HG02973 (cell line): ENCODE measurements around the gene ARNT2.
"Not testable (repeated sequence)": the region's sequence is repeated elsewhere in the genome, so short reads cannot be mapped to it uniquely, and the experiment has no call there.

Experiments used
- ATAC-seq: cut with Tn5 transposase; IDR thresholded peaks from one replicate; pipeline ENCODE4 v1.9.1; 2021; ENCODE audit warnings: moderate library complexity; ENCODE audit not compliant: unreplicated experiment

Gene ARNT2

DNA sequence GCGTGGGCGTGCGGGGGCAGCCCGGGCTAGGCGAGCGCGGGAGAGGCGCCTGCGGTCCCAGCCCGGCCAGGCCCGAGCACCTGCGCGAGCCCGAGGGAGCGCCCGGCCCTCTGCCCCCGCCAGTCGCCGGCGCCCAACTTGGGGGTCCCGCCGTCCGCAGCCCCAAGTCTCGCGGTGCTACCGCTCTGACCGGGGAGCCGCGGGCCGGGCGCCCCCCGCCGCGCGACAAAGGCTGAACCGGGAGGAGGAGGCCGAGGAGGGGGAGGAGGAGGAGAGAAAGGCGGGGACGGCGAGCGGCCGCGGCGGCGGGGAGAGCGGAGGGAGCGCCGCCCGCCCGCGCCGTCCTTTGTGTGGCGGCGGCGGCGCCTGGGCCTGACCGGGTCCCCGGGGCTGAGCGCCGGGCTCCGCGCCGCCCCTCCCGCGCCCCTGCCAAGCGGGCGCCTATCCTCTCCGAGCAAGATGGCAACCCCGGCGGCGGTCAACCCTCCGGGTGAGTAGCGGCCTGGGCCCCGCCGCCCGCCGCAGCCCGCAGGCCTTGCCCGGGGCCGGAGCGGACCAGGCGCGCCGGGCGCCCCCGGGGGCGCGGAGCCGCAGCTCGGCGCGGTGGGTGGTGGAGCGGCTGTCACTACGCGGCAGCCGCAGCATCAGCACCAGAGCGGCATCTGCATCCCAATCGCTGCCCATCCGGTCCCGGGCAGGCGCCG is at the start of gene ARNT2:
TSS of gene ARNT2 (plus strand) at position 326 of the 704 bp plus-strand sequence. CDS start at position 460, 134 bp downstream.
- no peak for ATAC-seq

DNA sequence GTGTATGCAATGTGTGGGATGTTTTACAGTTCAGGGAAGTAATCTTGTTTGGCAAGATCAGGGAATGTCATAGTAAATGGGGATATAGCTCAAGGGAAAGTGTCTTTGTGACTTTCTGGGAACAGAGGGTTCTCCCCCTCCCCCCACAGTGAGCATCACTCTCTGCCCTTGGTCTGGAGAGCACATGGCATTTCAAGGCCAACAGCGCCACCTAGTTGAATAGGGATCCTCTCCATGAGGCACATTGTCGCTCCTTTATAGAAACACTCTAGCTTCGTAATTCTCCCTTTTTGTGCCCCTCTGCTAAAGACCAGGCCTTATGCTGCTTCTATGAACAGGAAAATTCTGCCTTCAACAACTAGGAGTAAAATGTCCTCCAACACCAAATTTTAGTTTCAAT is 37.1 kb upstream of the ARNT2 start:
- ATAC-seq = no peak

DNA sequence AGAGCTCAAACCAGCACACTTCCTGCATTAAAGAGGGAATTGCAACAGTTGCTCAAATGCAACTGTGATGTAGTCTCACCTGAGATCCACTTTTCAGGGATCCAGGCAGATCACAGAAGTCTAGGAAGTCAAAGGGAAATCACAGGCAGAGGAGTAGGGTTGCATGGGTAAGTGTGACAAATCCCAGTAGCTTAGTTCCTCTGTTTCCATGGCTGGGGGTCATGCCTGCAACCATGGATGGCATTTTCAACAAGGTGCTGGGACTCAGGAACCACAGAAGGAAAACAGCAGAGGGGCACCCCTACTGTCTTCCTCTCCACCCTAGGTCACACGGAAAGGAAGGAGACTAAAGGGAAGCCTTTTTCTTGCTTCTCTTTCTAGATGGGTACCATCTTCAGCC is 36.5 kb upstream of the ARNT2 start:
- ATAC-seq = no peak

DNA sequence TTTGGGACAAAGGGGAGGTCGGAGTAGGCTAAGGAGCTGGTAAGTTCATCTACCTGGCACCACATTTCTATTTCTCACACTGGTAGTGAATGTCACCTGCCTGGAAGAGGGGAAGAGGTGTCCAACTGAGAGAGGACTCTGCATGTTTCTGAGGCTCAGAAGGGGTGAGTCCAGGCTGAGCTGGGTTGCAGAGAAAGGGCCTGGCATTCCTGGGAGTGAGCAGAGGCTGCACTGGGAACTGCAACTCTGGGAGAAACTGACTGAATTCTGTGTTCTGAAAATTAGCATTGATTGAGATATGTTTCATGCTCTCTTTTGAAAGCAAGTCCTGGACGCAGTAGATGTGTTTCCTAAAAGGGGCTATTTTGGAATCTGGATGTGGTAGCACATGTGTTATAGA is 32.3 kb upstream of the ARNT2 start:
- ATAC-seq = no peak

DNA sequence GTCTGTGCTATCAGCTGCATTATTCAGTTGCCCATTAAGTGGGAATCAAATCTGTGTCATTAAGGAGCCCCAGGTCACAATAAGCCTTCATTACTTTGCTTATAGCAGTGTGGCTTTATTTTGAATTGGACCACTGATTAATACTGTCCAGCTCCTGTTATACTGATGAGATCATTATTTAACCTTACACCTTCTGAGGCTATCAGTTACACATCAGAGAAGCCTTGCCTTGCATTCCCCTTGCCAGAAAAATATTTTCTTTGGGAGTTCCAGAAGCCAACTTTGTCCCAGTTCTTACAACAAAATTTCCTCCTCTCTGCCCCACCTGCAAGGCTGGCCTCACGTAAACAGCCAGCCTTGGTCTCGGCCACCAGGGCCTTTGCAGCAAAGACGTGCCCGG is 29.7 kb upstream of the ARNT2 start:
- no peak for ATAC-seq

DNA sequence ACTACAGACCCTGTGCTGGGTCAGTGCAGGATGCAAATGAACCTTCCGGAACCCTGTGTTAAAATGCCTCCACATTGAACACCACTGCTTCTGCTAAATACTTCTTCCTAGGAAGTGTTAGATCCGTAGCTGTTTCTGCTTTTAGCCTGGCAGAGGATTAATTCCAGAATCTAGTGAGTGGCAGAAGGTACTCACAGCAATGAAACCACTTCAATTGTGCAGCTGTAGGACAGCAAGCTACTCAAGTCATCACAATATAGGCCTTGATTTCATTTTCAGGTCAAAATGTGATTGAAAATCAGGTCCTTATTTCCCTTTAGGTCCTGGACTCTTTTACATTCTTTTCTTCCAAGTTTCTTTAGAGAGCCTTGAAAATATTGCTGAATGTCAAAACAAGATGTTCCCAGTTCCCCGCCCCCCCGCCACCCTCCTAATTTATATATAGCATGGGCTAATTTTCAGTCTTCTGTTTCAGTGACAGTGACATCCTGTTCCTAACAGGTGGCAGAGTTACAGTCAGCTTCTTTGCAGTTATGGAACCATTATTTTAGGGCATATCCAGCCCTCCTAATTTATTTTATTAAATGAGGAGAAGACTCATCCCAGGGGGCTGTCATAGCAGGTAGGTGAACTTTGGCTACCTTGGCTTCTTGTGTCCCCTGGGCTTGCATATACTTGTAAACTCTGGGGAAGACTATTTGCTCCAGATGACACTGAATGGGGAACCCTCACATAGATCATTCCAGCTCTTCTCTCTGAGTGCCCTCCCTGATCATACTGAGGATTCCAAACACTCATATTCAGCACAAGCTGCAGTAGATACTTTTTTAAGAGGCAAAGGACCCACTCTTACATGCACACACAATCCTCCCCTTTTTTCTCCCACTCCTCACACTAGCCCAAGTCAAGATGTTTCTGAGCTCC is 28.0 kb upstream of the ARNT2 start:
- no peak for ATAC-seq

- no peak for ATAC-seq
Observed at GRCh38 chr15:80379693-80380092, 24.5 kb upstream of the ARNT2 start.

DNA sequence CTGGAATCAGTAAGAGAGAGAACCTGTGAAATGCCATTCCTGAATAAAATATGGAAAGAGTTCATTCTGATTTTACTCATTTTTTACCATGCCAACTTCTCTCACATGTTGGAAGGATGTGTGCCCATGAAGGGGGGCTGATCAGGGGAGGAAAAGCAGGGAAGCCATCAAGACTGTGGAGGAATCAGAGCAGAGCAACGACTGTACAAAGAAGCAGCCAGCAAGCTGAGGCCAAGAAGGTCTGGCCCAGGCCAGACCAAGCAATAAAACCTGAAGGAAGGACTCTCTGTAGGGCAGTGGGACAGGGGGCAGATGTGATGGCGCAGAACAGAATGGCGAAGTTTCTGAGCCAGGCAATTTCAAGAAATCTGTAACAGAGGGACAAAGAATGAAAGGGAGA is 24.0 kb upstream of the ARNT2 start:
- ATAC-seq = no peak

- no peak for ATAC-seq
Observed at GRCh38 chr15:80382285-80382684, 21.9 kb upstream of the ARNT2 start.

DNA sequence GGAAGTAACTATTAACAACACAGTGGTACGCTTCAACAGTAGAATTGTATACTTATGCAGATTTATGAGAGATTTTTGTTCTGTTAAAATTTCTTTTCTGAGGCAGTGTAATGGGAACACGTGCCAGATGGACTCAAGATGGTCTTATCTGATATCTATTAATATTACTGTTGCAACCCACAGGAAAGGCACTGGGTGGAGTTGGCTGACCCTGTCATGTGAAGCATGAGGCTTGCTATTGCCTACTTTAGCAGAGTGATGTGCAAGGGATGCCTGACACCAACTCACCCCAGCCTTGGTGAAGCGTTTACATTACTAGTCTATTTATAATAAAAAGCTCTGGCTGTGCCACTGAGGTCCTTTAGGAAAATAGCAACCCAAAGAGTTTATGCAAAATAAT is 19.8 kb upstream of the ARNT2 start:
- ATAC-seq = no peak

DNA sequence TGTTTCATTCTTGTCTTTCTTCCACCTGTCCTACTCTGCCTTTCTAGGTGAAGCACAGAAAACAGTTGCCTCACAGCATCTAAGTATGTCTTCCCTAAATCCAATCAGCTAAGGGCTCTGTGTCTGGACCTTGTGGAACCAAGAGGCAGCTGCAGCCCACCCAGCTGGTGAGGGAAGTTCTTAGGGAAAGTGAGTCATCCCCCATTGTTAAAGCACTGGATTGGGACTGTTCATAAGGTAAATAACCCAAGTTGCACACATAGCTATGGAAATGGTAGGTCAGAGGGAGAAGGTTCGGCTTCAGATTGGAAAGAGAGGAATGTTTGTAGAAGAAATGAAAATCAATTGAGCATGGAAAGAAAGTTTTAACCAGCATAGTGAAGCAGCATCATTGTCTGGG is 18.0 kb upstream of the ARNT2 start:
- no peak for ATAC-seq

DNA sequence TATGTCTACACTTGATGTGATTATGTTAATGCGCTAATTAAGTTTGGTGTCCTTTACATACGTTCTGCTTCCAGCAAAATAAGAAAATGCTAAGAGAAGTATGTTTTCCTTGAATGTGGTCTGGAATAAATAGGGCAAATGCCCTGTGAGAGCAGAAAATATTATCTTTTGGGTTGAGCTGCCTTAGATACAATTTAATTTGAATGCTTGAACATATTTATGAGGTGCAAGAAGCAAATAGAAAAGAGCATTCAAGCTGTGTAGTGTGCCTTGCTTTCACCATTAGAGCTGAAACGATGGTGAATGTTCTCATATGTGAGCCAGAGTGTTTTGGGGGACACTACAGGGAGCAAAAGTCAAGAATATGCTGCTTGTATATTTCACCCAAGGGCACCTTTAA is 15.9 kb upstream of the ARNT2 start:
- ATAC-seq = no peak

- ATAC-seq = no peak
Observed at GRCh38 chr15:80389370-80389769, 14.8 kb upstream of the ARNT2 start.

DNA sequence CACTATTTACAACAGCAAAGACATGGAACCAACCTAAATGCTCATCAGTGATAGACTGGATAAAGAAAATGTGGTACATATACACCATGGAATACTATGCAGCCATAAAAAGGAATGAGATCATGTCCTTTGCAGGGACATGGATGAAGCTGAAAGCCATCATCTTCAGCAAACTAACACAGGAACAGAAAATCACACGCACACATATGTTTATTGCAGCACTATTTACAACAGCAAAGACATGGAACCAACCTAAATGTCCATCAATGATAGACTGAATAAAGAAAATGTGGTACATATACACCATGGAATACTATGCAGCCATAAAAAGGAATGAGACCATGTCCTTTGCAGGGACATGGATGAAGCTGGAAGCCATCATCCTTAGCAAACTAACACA is 13.2 kb upstream of the ARNT2 start:
- not testable (repeated sequence) for ATAC-seq

DNA sequence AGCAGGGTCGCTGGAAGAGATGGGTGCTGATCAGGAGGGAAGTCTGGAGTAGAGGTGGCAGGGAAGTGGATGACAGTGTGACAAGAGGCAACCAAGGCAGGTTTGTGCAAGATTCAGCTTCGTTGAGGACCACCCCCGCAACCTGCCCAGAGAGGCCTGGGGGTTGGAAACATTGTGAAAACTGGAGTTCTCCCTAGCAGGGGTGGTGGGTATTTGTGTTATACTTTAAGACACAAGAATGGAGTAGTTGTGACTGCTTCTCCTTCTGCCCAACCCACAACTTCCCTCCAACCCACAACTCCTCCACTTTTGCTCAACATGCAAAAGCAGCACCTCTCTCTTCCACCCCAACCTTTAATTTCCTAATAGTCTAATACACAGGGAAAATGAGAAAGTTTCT is 8.6 kb upstream of the ARNT2 start:
- ATAC-seq = no peak

GRCh38 chr15:80396096-80396495 is 8.1 kb upstream of the ARNT2 start:
- ATAC-seq = no peak

- ATAC-seq = no peak
Observed at GRCh38 chr15:80399508-80399907, 4.7 kb upstream of the ARNT2 start.

GRCh38 chr15:80401456-80401855 is 2.7 kb upstream of the ARNT2 start:
- ATAC-seq = no peak

GRCh38 chr15:80402339-80402738 is 1.8 kb upstream of the ARNT2 start:
- ATAC-seq = no peak

- no peak for ATAC-seq
Observed at GRCh38 chr15:80403712-80404056, 498 bp upstream of the ARNT2 start.

GRCh38 chr15:80404761-80405553 is 775 bp downstream of the ARNT2 start:
- ATAC-seq = no peak

DNA sequence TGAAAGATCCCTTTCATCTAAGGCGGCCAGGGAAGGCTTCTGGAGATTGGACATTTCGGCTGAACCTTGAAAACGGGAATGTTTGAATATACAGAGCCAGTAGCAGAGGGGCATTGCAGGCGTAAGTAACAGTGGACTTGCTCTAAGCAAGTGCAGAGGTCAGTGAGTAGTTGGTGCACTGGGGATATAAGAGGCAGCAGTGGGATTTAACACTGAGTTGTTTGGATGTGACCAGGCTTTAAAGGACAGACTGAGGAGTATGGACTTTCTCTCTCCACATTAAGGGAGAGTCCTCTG is 1.3 kb downstream of the ARNT2 start:
- ATAC-seq = no peak
